H54 (cell line): Measurements from ENCODE around the gene EPB41L1.

Source experiments
- DNase-seq: peaks from one replicate; pipeline ENCODE4 v3.0.0; 2011; ENCODE audit warnings: low spot score, mixed read lengths; ENCODE audit not compliant: insufficient read length
- FAIRE-seq: peaks from 3 replicates; lab custom pipeline; 2011; peaks lifted over from hg19 to GRCh38; lab: Jason Lieb, UNC
- POLR2A ChIP-seq: IDR thresholded peaks from 2 replicates; pipeline ENCODE4 v1.6.1; 2011; ENCODE audit warnings: low read depth, mild to moderate bottlenecking, low read length

Gene EPB41L1

DNA sequence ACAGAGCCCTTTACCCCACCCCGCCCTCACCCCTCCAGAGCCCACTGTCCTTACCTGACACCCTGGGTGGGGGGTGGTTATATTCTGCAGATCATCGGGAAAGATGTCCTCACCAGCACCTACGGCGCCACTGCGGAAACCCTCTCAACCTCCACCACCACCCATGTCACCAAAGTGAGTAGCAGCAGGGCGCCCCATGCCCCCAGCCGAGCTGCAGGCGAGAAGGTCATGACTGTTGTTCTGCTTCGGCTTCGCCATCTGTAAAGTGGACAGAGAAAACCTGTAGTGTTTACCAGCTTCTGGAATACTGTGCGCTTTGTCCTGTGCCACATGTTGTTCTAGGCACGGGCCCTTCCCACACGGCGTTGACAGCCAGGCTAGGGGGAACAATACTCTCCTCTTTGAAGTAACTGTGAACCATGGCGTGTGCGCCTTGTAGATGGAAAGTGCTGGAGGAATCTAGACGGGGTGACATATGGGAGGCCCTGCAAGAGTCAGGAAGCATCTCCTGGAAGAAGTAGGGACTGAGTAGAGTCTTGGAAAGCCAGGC lies 65.2 kb downstream of the EPB41L1 start:
- no peak for TF ChIP-seq POLR2A
- FAIRE-seq (no peak), DNase-seq (no peak)

DNA sequence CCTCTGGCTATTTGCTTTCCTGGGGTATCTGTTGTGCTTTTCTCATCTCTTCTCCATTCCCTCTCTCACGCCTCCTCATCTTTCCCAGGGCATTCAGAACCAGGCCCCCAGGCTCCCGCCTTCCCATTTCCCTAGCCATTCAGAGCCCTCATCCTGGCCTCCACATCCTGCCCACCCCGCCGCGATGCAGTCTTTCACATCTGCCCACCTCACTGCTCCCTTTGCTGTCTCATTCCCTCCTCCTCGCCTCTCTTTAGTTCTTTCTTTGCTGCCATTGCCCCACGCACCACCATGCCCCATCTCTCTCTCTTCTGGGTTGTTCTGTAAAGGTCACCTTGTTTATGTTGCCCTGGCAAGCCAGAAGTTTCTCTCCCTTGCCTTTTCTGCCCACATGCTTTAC lies 71.1 kb downstream of the EPB41L1 start:
- FAIRE-seq (no peak), DNase-seq (no peak)
- TF ChIP-seq POLR2A = no peak

DNA sequence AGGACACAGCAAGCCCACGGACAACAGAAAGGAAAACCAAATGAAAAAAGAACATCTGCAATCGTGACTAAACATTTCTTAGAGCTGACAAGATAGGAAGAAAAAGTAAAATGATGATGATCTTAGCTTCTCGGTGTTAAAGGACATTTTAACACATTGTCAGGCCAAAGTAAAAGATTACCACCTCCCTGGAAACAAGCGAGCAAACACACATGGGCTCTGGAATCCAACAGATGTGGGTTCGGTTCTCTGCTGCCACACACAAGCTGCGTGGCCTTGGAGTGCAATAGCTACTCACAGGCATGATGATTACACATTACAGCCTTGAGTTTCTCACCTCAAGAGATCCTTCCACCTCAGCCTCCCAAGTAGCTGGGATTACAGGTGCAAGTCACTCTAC lies 74.2 kb downstream of the EPB41L1 start:
- FAIRE-seq (no peak), DNase-seq (no peak)
- no peak for TF ChIP-seq POLR2A

DNA sequence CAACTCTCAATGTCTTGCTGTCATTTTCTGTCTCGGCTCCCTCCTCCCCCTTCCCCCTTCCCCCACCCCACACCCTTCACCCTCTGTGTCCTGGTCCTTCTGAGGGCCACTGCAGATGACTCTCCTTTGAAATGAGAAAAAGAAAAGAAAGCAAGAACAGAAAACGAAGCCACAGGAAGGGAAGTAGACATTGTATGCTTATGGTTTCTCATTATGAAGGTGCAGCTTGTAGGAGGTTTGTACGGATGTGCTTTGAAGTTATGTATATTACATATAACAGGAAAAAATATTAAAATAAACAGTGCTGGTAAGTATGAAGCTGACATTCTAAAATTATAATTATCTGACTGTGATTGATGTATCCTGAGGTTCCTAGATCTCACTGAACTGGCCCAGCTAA lies 75.5 kb downstream of the EPB41L1 start:
- FAIRE-seq (no peak), DNase-seq (no peak)
- TF ChIP-seq POLR2A = no peak

DNA sequence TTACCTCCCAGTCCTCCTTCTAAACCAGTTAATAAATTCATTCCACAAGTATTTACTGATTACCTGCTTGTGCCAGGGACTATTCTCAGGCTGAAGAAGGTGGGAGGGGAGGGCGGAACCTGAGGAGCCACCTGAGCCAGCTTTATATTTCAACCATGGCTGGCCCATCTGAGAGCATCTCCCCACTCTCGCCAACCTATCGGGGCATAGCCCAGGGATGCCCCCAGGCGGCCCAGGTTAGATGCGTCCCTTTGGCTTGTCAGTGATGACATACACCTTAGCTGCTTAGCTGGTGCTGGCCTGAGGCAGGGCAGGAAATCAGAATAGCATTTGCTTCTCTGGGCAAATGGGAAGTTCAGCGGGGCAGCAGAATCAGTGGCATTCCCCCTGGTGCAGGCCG lies 76.8 kb downstream of the EPB41L1 start:
- no peak for FAIRE-seq
- TF ChIP-seq POLR2A = no peak
- DNase-seq = no peak

DNA sequence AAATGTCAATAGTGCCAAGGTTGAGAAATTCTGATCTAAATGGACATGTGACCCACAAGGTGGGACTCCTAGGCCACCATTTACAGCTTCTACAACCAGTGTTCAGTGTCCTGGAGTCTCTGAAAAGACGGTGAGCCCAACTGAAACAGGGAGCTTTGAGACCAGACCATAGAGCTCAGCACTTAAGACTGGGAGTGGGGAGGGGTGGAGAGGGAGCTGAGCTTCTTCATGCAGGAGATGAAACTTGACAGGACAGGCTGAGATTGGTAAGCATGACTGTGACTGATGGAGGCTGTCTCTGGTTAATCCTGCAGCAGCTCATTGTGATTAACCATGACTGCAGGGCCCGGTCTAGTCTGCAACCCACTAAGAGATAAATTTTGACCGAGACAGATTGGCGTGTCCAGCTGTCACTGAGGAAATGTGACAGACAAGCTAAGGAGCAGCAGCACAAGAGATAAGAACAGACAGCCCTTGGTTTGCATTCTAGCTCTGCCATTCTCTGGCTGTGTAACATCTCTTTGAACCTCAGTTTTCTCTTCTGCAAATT lies 80.3 kb downstream of the EPB41L1 start:
- FAIRE-seq = no peak
- TF ChIP-seq POLR2A = no peak
- no peak for DNase-seq

DNA sequence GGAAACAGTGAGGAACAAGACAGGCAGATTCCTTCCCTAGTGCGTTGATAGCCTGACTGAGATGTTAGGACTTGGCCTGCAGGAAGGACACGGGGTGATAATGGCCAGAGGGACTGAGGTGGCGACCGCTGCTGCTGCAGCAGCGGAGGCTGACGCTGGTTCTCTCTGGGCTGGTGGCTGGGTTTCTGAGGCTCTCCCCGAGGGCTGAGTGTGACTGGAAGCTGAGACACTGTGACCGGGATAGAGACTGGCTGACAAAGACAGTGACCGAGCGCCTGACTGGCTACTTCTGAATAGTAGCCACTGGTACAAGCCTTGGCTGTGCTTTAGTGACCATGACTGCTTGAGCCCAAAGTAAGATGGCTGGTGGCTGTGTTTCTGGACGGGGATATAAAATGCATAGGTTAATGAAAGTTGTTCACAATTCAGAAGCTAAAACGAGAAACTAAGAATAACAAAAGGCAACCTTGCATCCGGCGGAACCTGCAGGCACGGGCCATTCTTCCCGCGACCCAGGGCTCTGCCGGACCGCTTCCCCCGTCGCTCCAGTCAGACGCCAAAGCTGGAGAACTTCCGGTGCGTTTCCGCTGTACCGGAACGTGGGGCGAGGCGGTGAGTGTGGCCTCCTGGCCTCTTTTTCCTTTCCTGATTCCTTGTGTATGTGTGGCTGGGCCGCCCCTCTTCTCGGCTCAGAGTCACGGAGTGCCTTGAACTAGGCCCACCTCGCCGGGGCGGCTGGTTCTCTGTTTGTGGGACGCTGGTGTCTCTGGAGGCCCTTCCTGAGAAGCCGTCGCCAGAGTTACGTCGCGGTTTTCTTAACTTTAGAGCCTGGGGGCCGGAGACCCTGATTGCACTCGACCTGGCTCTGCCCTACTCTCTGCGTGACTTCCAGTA lies 81.6 kb downstream of the EPB41L1 start, which contains the start of gene AAR2:
TSS of gene AAR2 (plus strand) at position 587 of the 894 bp plus-strand sequence. CDS start 3,391 bp downstream, outside the sequence.
- no peak for FAIRE-seq
- TF ChIP-seq POLR2A = peak; percentile 84

DNA sequence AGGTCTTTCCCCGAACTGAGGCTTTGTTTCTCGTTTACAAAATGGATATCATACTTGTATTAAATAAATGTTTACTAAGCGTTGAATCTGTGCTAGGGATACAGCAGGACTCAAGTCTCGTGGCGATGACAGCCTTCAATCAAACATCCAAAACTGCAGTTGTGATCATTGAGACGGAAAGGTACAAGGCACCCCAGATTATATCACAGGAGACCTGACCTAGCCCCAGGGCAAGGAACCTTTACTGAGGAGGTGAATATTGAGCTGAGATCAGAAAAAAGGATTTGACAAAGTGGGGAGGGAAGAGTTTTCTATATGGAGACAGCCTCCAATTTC lies 82.2 kb downstream of the EPB41L1 start:
- no peak for FAIRE-seq
- TF ChIP-seq POLR2A = no peak
- DNase-seq = no peak

More for the DNA sequence above, 81.6 kb downstream of the EPB41L1 start, which contains the start of gene AAR2:
- peak; percentile 78 for DNase-seq

DNA sequence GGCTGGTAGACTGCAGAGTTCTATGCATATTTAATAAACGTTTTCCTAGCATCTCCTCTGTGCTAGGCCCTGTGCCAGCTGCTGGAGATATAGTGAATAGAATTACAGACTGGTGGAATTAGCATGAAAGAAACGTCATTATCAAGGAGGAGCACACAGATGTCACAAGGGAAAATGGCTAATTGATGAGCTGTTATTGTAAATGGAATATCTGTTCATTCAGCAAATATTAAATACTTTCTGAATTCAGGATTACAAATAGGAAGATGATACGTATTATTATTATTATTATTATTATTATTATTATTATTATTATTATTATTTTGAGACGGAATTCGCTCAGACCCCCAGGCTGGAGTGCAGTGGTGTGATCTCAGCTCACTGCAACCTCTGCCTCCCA lies 82.9 kb downstream of the EPB41L1 start:
- no peak for FAIRE-seq

DNA sequence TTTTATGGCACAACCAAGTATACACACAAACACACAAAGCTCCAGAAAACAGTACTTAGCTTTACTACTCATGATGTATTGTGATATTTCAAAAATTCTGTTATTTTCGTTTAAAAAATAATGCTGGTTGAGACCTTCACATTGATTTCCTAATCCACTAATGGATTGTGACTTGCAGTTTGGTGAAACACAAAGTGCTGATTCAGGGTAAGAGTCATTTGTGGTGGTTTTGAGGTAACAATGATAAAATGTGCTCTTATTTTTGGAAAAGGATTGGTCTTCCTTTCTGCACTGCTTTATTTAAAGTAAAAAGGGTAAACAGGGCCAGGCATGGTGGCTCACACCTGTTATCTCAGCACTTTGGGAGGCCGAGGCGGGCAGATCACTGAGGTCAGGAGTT lies 83.6 kb downstream of the EPB41L1 start:
- TF ChIP-seq POLR2A = no peak
- DNase-seq (no peak), FAIRE-seq (no peak)

More for the DNA sequence above, 82.9 kb downstream of the EPB41L1 start:
- TF ChIP-seq POLR2A = no peak
- no peak for DNase-seq

DNA sequence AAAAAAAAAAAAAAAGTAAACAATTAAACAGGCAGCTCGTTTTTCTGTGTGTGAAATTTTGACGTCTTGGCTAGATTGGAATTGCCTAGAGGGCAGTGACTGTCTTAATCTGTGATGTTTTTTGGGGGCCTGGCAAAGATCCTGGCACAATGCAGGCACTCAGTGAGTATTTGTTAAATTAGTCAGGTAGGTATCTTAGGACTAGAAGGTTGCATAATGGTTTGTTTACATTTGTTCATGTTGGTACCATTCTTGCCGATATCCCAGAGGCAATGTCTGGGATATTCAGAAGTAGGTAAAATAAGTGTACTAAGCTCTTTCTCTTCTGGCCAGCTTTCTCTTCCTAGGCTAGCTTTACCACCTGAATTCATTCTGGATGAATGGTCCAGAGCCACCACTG lies 84.2 kb downstream of the EPB41L1 start:
- TF ChIP-seq POLR2A = no peak
- DNase-seq = no peak
- FAIRE-seq = no peak

DNA sequence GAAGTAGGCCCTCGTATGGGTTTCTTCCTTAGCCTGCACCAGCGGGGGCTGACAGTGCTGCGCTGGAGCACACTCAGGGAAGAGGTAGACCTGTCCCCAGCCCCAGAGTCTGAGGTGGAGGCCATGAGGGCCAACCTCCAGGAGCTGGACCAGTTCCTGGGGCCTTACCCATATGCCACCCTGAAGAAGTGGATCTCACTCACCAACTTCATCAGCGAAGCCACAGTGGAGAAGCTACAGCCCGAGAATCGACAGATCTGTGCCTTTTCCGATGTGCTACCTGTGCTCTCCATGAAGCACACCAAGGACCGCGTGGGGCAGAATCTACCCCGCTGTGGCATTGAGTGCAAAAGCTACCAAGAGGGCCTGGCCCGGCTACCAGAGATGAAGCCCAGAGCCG lies 85.5 kb downstream of the EPB41L1 start:
- FAIRE-seq = no peak
- TF ChIP-seq POLR2A = no peak
- no peak for DNase-seq

DNA sequence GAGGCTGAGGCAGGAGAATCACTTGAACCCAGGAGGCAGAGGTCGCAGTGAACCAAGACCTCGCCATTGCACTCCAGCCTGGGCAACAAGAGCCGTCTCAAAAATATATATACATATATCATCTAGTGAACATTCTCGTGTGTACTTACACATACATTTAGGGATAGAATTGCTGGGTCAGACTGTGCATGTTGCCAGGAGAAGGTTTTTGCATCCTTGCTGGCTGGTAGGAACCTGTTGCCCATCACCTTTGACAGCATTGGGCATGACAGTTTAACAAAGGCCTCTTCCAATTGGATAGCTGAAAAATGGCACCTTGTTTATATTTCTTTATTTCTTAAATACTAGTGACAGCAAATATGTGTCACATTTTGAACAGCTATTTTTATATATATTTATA lies 87.1 kb downstream of the EPB41L1 start:
- FAIRE-seq = no peak

DNA sequence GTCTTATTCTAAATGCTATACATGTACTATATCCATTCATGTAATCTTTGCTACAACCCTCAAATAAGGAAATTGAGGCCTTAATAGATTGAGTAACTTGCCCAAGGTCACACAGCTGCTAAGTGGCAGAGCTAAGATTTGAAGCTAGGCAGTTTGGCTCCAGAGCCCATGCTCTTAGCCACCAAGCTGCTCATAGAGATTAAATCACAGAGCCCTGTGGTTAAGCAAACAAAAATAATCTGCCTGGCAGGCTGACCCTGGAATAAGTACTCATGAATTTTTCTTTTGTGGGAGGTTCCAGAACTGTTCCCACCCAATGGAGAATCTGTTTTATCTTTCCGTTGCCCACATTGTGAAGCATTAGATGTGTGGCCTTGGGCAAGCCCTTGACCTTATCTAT lies 89.2 kb downstream of the EPB41L1 start:
- DNase-seq (no peak), FAIRE-seq (no peak)
- no peak for TF ChIP-seq POLR2A

More for the DNA sequence above, 87.1 kb downstream of the EPB41L1 start:
- DNase-seq = no peak
- no peak for TF ChIP-seq POLR2A
